ENCODE data around the gene ATP4A.

DNA sequence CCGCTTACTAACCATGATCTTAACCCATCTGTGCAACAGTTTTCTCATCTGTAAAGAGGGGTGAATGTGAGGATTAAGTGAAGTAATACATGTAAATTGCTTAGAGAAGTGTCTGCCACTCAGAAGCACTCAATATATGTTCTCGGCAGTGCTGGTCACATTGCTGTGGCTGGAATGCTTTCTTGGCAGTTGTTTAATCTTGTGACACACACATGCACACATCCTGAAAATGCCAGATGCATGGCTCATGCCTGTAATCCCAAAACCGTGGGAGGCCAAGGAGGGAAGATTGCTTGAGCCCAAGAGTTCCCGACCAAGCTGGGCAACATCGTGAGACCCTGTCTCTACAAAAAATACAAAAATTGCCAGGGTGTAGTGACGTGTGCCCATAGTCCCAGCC, 45.1 kb downstream of the ATP4A start:
- no peak for TF ChIP-seq CTCF (conservative IDR thresholded peaks at IDR 0.05)
- no peak for TF ChIP-seq ZFX (IDR thresholded peaks at IDR 0.05)

Data from C4-2B (cell line).